HG02970 (cell line): ENCODE results near the gene TP63.

Experiments
- ATAC-seq: cut with Tn5 transposase; IDR thresholded peaks from one replicate; pipeline ENCODE4 v1.9.1; 2021; ENCODE audit warnings: mild to moderate bottlenecking, moderate library complexity, moderate number of reproducible peaks; ENCODE audit not compliant: unreplicated experiment, low FRiP score

The TP63 gene

GRCh38 chr3:189806171-189806951, 175.2 kb downstream of the TP63 start:
- ATAC-seq: no peak

- ATAC-seq: no peak
These were observed 177.2 kb downstream of the TP63 start for GRCh38 chr3:189808246-189809007.

- ATAC-seq: no peak
These were observed 178.4 kb downstream of the TP63 start for GRCh38 chr3:189809583-189809982.

GRCh38 chr3:189812806-189813465, 181.7 kb downstream of the TP63 start:
- no peak for ATAC-seq

- ATAC-seq: no peak
These were observed 182.6 kb downstream of the TP63 start for GRCh38 chr3:189813647-189814240.

GRCh38 chr3:189820365-189820720, 189.2 kb downstream of the TP63 start:
- ATAC-seq: no peak

GRCh38 chr3:189821262-189821661, 190.1 kb downstream of the TP63 start:
- ATAC-seq: no peak

GRCh38 chr3:189822726-189823125, 191.5 kb downstream of the TP63 start:
- no peak for ATAC-seq

GRCh38 chr3:189824629-189825312, 193.6 kb downstream of the TP63 start:
- ATAC-seq: no peak

GRCh38 chr3:189826566-189826965, 195.4 kb downstream of the TP63 start:
- ATAC-seq: no peak

GRCh38 chr3:189827108-189827507, 195.9 kb downstream of the TP63 start:
- ATAC-seq: no peak

- ATAC-seq: no peak
These were observed 199.2 kb downstream of the TP63 start for GRCh38 chr3:189830401-189830800.

GRCh38 chr3:189833266-189833665, 202.1 kb downstream of the TP63 start:
- no peak for ATAC-seq

- no peak for ATAC-seq
These were observed 202.8 kb downstream of the TP63 start for GRCh38 chr3:189833996-189834395.

GRCh38 chr3:189834462-189834861, 203.3 kb downstream of the TP63 start:
- ATAC-seq: no peak

- no peak for ATAC-seq
These were observed 205.6 kb downstream of the TP63 start for GRCh38 chr3:189836795-189837194.

- no peak for ATAC-seq
These were observed 207.1 kb downstream of the TP63 start for GRCh38 chr3:189838291-189838690.

- no peak for ATAC-seq
These were observed 208.4 kb downstream of the TP63 start for GRCh38 chr3:189839576-189839975.

GRCh38 chr3:189841473-189842205, 210.4 kb downstream of the TP63 start:
- no peak for ATAC-seq
